CD4-positive, alpha-beta T cell treated with Interleukin-21 for 1 hour (primary cell): ENCODE data around the gene PPFIA1.

Source experiments
- DNase-seq: peaks from one replicate; pipeline ENCODE4 v3.0.0-alpha.2; 2020

Gene PPFIA1

DNA sequence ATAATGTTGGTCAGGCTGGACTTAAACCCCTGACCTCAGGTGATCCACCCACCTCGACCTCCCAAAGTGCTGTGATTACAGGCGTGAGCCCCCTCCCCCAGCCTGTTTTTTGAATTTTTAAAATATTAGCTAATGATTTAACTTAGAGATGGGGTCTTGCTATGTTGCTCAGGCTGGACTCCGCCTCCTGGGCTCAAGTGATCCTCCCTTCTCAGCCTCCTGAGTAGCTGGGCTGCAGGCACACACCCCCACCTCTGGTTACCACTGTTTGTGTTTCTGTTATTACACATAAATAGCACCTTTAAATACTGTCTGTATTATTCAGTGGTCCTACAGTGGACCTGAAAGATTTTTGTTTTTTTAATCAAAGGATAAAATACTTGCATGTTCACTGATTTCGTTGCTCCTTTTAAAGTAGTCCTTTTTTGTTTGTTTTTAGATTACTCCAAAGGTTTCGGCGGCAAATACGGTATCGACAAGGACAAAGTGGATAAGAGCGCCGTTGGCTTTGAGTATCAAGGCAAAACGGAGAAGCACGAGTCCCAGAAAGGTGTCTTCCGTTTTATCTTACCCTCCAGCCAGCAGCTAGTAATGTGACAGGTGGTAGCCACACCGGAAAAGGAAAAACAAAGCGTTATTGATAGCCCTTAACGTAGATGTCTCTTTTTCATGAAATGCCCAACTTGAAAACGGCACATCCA, 149.0 kb downstream of the PPFIA1 start:
- DNase-seq, result no peak

DNA sequence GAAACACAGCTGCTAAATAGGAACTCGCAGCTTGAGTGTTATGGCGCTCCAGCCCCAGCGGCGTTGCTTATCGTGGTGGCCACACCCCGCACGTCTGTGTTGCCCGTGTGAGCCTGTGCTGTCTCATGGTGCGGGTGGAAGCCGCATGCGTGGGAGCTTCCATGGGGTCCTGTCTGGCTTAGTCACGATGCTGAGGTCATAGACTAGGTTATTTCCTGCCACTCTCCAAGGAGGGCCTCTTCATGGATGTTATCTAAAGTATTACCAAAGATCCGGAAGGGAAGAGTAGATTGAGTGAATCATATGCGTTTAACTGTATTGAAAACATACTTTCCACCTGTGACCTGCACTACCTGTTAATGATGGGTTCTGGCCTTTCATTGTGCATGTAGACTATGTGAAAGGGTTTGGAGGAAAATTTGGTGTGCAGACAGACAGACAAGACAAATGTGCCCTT, 149.5 kb downstream of the PPFIA1 start:
- no peak for DNase-seq

DNA sequence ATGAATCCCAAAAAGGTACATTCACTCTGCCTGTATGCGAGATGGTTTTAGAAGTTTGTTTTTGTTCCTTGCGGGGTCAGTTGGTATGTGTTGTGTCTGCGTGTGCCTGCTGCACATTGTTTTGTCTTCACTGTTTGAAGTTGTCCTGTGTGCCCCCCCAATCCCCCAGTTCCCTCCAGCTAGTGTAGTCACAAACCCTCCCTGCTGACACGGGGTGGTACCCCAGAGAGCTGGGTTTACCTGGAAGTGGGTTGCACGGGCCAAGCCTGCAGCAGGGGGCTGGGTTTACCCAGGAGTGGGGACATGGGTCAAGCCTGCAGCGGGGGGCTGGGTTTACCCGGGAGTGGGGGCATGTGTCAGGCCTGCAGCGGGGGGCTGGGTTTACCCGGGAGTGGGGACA, 150.0 kb downstream of the PPFIA1 start:
- no peak for DNase-seq

DNA sequence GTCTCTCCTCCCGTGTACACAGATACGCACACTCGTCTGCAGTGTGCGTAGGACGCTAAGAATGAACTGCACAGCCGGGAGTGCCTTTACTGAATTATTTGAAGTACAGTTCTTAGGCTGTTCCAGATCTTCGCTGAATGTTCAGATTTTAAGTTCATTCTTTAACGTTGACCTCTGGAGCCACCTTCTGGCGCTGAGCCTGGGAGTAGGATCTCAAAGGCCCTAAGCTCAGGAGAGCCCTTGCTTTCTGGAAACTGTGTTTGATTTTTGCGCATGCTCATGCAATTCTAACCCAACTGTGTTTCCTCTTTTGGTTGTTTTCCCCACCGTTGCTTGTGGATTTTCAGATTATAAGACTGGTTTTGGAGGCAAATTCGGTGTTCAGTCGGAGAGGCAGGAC, 150.6 kb downstream of the PPFIA1 start:
- no peak for DNase-seq

DNA sequence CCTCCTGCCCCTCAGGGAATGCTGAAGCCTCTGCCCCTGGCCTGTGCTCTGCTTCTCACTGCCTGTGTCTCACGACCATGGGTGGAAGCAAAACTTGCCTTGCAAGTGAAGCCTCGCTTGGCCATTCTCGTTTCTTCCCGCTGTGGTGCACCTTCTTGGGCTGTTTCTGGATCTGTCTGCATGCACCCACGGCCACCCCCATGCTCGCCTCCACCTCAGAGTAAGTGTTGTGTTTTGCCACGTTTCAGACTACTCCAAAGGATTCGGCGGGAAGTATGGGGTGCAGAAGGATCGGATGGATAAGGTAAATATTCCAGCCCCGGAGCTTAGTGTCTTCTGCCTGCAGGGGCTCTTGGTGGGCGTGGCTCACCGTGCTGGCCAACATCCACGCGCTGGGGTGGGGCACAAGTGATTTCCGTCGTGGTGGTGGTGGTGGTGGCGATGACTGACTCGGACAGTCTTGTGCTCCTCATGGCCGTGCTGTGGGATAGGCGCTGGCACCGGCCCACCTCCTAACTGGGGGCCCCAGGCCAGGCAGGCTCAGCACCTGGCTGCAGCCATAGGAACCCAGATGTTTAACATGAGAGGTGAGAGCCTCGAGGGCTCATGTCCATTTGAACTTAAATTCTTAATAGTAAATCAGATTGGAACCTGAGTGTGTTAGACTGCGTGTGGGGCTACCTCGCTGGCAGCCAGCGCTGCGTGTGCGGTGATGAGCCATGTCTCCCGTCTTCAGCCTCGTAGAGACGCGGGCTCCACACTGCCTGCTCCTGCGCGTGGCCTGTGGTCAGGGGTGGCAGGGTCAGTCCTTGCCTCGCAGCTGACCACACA, 152.4 kb downstream of the PPFIA1 start:
- DNase-seq, result no peak

DNA sequence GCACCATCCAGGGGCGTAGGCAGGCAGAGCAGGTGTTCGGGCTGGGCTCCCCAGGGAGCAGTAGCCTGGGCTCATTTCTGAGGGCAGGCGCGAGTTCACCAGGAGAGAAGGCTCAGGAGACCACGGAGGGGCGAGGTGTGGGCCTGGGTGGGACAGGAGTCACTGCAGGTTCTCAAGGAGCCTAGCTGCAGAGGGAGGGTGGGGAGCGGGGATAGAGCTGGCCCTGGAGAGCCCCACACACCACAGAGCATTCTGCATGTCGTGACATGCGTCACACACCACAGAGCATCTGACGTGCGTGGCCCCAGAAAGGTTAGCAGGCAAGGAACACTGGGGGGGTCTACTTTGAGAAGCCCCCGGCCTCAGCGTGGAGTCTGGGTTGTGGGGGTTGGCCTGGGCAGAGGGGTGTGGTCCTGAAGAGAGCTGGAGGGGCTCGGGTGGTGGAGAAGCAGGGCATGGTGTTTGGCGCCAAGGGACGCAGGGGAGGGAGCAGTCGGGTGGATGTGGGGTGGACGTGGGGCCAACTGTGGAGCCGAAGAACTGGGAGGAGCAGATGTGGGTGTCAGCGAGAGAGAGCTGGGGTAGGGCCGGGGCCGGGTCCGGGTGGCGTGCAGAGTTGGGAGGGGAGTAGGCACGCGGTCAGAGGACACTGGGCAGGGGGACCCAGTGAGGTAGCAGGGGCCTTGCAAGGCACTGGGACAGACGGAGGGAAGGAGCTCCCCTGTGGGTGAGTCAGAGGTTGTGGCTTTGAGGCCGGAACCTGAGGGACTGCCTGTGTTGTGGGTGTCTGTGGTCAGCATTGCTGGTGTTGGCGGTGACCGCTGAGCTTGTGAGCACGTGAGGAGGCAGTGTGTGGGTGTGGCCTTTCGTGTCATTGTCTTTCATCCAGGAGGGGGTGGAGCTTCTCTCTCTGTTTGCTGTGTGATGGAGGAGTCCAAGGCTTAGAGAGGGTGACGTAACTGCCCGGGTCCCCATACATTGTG, 153.3 kb downstream of the PPFIA1 start:
- peak; percentile 39 for DNase-seq

DNA sequence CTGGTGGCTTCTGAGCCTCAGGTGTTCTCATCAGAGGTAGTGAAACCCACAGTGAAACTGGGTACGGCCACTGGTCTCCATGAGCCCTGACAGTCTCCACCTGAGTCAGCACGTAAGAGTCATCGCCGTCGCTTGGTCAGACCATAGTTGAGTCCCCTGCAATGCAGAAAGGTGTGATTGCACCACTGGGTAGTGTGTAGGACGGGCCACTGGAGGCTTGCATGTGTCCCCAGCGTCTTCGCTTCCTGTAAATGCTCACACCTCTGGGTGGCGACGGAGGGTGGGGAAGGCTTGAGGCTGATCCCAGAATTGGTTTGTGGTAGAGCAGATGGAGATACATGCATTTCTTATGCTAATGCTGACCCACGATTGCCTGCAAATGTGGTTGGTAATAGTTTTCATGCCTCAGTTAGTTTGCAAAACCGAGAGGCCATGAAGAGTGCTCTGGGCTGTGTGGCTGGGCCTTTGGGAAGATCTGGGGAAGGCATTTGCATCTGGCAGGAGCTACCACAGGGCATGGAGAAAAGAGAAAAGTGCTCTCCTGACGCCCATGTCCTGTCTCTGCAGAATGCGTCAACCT, 154.4 kb downstream of the PPFIA1 start:
- no peak for DNase-seq

DNA sequence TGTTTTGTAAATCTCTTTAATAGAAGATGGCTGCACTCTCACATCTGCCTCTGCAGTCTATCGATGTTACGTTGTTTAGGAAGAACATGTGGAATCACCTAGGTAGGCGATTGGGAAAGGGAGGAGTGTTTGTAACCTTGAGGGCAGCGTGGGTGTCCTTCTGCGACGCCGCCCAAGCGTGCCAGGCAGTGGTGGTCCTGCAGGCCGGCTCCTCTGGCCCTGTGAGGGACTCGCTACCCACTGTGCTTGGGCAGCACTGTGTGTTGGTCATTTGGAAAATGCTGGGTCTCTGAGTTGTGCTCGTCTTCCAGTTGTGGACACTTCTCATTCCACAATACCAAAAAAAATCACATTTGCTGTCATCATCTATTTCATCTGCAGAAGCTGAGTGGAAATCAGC, 156.9 kb downstream of the PPFIA1 start:
- no peak for DNase-seq

DNA sequence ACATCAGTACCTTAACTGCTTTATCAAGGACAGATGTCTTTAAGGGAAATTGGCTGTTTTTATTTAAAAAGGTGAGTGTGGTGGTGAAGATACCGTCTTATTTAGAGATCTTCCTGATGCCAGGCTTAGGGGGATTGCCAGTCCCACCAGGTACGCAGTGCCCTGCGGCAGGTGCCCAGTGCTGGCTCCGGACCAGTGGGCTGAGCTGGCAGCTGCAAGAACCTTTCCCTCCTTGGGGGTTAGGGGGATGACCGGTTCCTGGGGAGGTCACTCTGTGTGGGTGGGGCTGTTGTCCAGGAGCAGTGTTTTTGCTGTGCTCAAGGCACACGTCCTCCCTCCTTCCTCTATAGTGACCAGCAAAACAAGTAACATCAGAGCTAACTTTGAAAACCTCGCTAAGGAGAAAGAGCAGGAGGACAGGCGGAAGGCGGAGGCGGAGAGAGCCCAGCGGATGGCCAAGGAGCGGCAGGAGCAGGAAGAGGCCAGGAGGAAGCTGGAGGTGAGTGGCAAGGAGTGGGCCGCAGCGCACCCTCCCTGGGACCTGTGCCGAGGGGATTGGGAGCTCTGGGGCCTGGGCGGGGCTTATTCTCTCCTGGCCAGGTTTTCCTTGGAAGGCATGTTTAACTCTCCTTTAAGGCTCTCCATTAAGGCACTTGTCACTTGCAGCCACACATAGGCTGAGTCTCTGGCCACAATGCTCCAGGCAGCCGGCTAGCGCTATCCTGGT, 158.4 kb downstream of the PPFIA1 start:
- DNase-seq, result no peak

DNA sequence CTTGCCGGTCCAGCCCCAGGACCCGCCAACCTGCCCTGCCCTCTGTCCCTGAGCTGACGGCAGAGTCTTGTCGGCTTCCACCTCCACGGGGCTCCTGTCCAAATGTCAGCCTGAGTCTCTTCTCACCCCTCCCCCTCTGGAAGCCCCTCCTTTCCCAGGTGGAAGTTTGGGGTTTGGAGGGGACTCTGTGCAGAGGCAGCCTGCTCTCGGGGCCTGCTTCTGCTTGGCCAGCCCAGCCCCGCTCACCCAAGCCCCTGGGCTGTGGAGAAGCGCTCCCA, 158.9 kb downstream of the PPFIA1 start:
- no peak for DNase-seq

DNA sequence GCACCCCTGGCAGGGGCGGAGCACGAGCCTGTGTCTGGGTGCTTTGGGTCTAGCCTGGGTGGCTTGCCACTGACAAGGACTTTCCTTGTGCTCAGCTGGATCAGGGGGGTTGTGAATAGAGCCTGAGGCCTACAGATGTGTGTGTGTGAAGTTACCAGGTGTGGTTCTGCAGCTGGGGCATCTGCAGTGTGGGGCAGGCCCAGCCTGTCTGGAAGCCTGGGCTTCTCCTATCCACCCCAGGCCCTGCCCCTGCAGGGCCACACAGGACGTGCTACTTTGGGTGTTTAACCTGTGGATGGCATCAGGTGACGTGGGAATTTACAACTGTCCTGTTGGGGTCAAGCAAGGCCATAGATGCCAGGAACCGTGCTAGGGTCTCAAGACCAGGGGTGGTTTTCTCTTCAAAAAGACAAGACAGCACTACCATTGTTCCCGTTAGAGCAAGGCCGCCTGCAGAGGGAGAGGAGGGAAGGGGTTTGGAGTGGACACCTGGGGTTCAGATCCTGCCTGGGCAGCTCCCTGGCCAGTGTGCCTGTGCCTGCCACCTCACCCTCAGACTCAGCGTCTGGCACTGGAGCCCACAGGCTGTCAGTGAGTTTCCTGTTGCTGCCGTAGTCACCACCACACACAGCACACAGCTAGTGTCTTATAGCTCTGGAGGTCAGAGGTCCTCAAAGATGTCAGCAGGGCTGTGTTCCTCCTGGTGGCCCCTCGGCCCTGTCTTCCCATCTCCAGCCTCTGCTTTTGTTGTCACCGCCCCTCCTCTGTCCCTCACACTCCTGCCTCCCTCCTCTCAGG, 159.4 kb downstream of the PPFIA1 start:
- DNase-seq, result no peak

DNA sequence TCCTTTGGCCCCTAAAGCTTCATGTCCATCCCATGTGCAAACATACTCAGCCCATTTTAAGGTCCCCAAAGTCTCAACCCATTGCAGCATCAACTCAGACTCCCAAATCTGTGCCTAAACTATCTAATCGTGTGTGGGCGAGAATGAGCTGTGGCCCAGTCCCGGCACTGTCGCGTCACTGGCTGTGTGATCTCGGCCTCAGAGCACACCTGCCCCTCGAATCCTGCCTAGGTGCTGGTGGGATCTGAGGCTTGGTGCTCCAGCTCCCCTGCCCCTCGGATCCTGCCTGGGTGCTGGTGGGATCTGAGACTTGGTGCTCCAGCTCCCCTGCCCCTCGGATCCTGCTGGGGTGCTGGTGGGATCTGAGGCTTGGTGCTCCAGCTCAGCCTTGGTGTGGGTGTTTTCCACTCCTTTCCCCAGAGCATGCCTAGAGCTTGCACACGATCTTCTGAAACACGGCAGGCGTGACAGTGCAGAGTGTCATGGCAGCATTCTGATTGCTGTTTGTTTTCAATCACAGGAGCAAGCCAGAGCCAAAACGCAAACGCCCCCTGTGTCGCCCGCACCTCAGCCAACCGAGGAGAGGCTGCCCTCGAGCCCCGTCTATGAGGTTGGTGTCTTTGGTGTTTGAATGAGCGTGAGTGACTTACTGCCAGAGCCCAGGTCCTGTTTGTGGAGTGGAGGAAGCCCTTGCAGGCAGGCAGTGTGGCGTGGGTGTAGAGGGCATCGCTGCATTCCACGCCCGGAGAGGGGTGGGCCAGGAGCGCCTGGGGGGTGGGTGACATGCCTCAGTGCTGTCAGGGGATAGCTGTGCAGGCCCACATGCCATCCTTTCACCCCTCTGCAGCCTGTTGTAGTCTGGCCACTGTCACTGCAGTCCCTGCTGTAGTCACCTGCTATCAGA, 160.4 kb downstream of the PPFIA1 start:
- no peak for DNase-seq

DNA sequence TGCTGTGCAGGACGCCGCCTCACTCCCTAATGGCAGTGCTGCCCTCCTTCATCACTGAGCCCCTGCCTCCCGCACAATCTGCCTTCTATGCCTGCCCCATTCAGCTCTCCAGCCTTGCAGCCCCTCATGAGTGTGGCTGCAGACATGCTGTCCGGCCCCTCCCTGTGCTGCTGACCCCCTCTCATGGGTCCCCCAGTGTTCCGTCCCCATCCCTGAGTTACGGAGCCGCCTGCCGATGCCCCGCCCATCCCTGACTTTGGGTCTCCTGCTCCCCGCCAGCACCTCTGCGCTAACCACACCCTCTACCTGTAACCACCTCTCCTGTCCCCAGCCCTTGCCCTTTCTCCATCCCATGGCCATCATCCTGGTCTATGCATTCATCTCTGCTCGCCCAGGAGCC, 161.1 kb downstream of the PPFIA1 start:
- DNase-seq, result no peak

DNA sequence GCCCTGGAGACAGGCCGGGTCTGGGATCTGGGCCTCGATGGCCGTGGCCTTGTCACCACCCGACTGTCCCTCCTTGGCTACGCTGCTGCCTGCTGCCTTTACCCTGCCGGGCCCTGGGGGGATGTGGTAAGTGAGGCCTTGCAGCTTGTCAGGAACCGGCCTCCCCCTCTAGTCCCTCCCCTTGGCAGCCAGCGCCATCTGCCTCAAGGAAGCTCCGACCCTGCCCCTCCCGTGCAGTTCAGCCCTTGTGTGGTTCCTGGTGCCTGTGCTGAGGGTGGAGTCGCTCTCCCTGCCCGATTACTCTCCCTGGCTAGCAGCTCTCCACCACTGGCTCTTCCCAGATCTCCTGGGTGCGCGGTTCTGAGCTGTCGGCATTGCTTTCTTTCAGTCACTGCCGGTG, 161.6 kb downstream of the PPFIA1 start:
- no peak for DNase-seq

DNA sequence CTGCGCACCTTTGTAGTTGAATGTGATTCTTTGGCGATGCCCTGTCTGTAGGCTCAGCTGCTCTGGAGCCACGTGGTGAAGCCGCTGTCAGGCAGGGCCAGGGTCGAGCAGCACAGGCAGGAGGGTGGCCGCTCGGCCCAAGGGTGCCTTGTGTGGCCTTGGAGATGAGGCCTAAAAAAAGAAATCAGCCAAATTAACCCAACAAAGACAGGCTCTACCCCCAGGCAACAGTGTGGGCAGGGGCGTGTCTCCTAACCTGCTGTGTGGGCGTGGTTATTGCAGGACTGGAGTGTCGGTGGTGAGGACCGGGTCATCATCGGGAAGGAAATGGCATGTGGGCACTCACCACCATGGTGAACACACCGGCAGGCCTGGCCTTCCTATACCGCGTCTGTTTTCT, 162.1 kb downstream of the PPFIA1 start:
- DNase-seq, result no peak

DNA sequence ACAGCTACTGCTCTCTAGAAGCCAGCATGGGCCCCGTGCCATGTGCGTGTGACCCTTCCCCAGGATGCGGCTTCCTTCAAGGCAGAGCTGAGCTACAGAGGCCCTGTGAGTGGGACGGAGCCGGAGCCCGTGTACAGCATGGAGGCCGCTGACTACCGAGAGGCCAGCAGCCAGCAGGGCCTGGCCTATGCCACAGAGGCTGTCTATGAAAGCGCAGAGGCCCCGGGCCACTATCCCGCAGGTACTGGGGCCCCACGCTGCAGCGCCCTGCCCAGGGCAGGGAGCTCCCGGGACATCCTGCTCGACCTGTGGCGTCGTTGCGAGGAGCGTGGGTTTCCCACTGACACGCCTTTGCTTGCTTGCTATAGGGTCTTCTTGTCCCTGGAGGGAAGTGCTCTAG, 162.5 kb downstream of the PPFIA1 start:
- DNase-seq, result no peak

DNA sequence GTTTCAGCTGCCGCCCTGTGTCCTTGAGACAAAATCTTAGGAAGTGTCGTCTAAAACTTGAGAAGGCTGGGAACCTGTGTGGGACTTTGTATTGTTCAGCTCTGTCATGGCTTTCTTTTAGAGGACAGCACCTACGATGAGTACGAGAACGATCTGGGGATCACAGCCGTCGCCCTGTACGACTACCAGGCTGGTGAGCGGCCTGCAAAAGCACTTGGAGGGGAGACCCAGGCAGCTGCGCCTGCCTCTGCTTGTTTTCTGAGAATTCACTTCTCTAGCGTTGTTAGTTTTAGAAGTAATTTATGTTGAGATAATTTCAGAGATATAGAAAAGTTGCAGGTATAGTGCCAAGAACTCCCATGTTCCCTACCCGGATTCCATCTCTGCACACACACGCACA, 163.0 kb downstream of the PPFIA1 start:
- no peak for DNase-seq
